Lower leg skin (tissue), 3 donors: ENCODE measurements around the gene ZNF326.

Source experiments
- CTCF ChIP-seq, 3 donors: fragments of 450-650 bp; IDR thresholded peaks; one replicate each; pipeline ENCODE4 v1.5.1; 2016; ENCODE audit warnings: antibody characterized with exemption in 3 of 3, mild to moderate bottlenecking in 3 of 3, moderate library complexity in 2 of 3
- POLR2A ChIP-seq, 2 donors: fragments of 450-650 bp; IDR thresholded peaks; one replicate each; pipeline ENCODE4 v1.6.1; 2016 to 2017; ENCODE audit warnings: antibody characterized with exemption in 2 of 2, mild to moderate bottlenecking in 1 of 2, moderate library complexity in 1 of 2

GRCh38 chr1:89994231-89994804 is 592 bp upstream of the ZNF326 start:
- TF ChIP-seq CTCF (IDR thresholded peaks at IDR 0.05) (no peak), POLR2A (IDR thresholded peaks at IDR 0.05) (no peak)
